Smooth muscle cell (in vitro differentiated cells): ENCODE measurements around the gene RER1. TPM values are rescaled to one million over a fixed set of nuclear protein-coding genes. Genes with fewer than 3 reads are reported as not detected.

Source experiments
- DNase-seq: peaks from one replicate; lab custom pipeline; 2025; ENCODE audit not compliant: unreplicated experiment; lab: John Stamatoyannopoulos, UW
- H2AFZ ChIP-seq: fragments of 200-600 bp; sonication (generic); 2 replicates; pipeline ENCODE4 v1.6.0; 2016; ENCODE audit warnings: antibody characterized with exemption, low read depth, mild to moderate bottlenecking
- H3F3A ChIP-seq: fragments of 200-600 bp; sonication (generic); 2 replicates; pipeline ENCODE4 v1.6.0; 2017; ENCODE audit warnings: antibody characterized with exemption, low read depth
- H3K27ac ChIP-seq: fragments of 200-600 bp; sonication (generic); 2 replicates; pipeline ENCODE4 v1.5.1; 2016; ENCODE audit warnings: low read depth, mild to moderate bottlenecking
- H3K27me3 ChIP-seq: fragments of 200-600 bp; sonication (generic); 2 replicates; pipeline ENCODE4 v1.6.1; 2016; ENCODE audit warnings: low read depth, mild to moderate bottlenecking
- H3K36me3 ChIP-seq: fragments of 200-600 bp; sonication (generic); 2 replicates; pipeline ENCODE4 v1.5.1; 2016; ENCODE audit warnings: low read depth
- H3K4me1 ChIP-seq: fragments of 200-600 bp; sonication (generic); 2 replicates; pipeline ENCODE4 v1.5.1; 2016; ENCODE audit warnings: low read depth
- H3K4me2 ChIP-seq: fragments of 200-600 bp; sonication (generic); 2 replicates; pipeline ENCODE4 v1.6.0; 2016; ENCODE audit warnings: mild to moderate bottlenecking
- H3K4me3 ChIP-seq: fragments of 200-600 bp; sonication (generic); 2 replicates; pipeline ENCODE4 v1.5.1; 2016; ENCODE audit warnings: mild to moderate bottlenecking
- H3K79me2 ChIP-seq: fragments of 200-600 bp; sonication (generic); 2 replicates; pipeline ENCODE4 v1.6.0; 2016; ENCODE audit warnings: low read depth, mild to moderate bottlenecking
- H3K9ac ChIP-seq: fragments of 200-600 bp; sonication (generic); 2 replicates; pipeline ENCODE4 v1.6.0; 2016; ENCODE audit warnings: low read depth
- H3K9me3 ChIP-seq: fragments of 200-600 bp; sonication (generic); replicated peaks from 2 replicates; pipeline ENCODE4 v1.5.1; 2016; ENCODE audit warnings: low read depth
- H4K20me1 ChIP-seq: fragments of 200-600 bp; sonication (generic); 2 replicates; pipeline ENCODE4 v1.6.0; 2016; ENCODE audit warnings: low read depth
- CTCF ChIP-seq: fragments of 200-600 bp; sonication (generic); IDR thresholded peaks from 2 replicates; pipeline ENCODE4 v1.5.1; 2017; ENCODE audit warnings: borderline replicate concordance, mild to moderate bottlenecking, antibody characterized with exemption; ENCODE audit not compliant: insufficient read depth, poor library complexity, severe bottlenecking
- WGBS: methylation state at CpG from one replicate; pipeline ENCODE4 v1.1.7; 2016; ENCODE audit warnings: low lambda C conversion rate; 5-methylcytosine and 5-hydroxymethylcytosine counted together
- polyA plus RNA-seq: library from polyadenylated mRNA; unstranded; fragments of >200 nt; fragmentation: Nextera tagmentation; extraction: Ambion mirVana; gene quantifications from 2 replicates; pipeline ENCODE4 v1.2.1, GENCODE V29; 2016
- total RNA-seq: library from RNA; depleted of rRNA; stranded (reverse); fragments of >200 nt; gene quantifications from 2 replicates; pipeline ENCODE4 v1.2.3, GENCODE V29; 2014

The RER1 gene
- total and polyA plus RNA-seq, 2 experiments from 2014 or later: 101 to 269 TPM

GRCh38 chr1:2377751-2378440 lies 13.7 kb upstream of the RER1 start:
- no peak overlapping the region for H3K4me2 ChIP-seq
- no peaks in the 10 kb centered on the region for H3K27me3 ChIP-seq
- no peak for DNase-seq
- no peaks in the 10 kb centered on the region for H4K20me1 ChIP-seq
- H3K4me1 ChIP-seq: no peaks in the 10 kb centered on the region
- no peaks in the 10 kb centered on the region for H3K9me3 ChIP-seq
- H3K79me2 ChIP-seq: no peaks in the 10 kb centered on the region
- no peak overlapping the region for H3K9ac ChIP-seq
- WGBS: 90% methylated on average over 16 of the region's 16 CpGs
- no peak overlapping the region for H2AFZ ChIP-seq
- TF ChIP-seq CTCF: no peak
- H3K27ac ChIP-seq: no peak overlapping the region
- no peaks in the 10 kb centered on the region for H3F3A ChIP-seq
- H3K36me3 ChIP-seq: no peaks in the 10 kb centered on the region
- no peak overlapping the region for H3K4me3 ChIP-seq

- Histone ChIP-seq H3K9ac (no peak overlapping the region), H3K9me3 (no peaks in the 10 kb centered on the region), H2AFZ (no peak overlapping the region), H3K4me1 (no peaks in the 10 kb centered on the region), H3F3A (no peaks in the 10 kb centered on the region), H3K4me3 (no peak overlapping the region), H3K4me2 (no peak overlapping the region), H3K36me3 (no peaks in the 10 kb centered on the region), H3K27me3 (no peaks in the 10 kb centered on the region), H3K79me2 (no peaks in the 10 kb centered on the region), H4K20me1 (no peaks in the 10 kb centered on the region), H3K27ac (no peak overlapping the region)
- no peak for DNase-seq
- TF ChIP-seq CTCF: no peak
- 92% methylated on average over 24 of the region's 24 CpGs for WGBS
Observed at GRCh38 chr1:2378441-2378851, 13.2 kb upstream of the RER1 start.

- Histone ChIP-seq H3K27me3 (no peaks in the 10 kb centered on the region), H3K9me3 (no peaks in the 10 kb centered on the region), H3K36me3 (no peaks in the 10 kb centered on the region), H2AFZ (no peak overlapping the region), H3K9ac (no peak overlapping the region), H3K27ac (no peak overlapping the region), H3K4me1 (no peaks in the 10 kb centered on the region), H4K20me1 (no peaks in the 10 kb centered on the region), H3K4me2 (no peak overlapping the region), H3F3A (no peaks in the 10 kb centered on the region), H3K79me2 (no peaks in the 10 kb centered on the region), H3K4me3 (no peak overlapping the region)
- 90% methylated on average over 18 of the region's 18 CpGs for WGBS
- DNase-seq: no peak
- no peak for TF ChIP-seq CTCF
Observed at GRCh38 chr1:2378956-2379732, 12.5 kb upstream of the RER1 start.
